Limb (tissue), 2 donors: ENCODE results near the gene ZNF839.
A peak's percentile ranks its signal among the peaks of the same experiment; 100 is the strongest.
"Not testable (repeated sequence)": the region's sequence is repeated elsewhere in the genome, so short reads cannot be mapped to it uniquely, and the experiment has no call there.

Source experiments
- DNase-seq, 2 donors: peaks; one replicate each; pipeline ENCODE4 v3.0.0-alpha.2; 2016; ENCODE audit errors: extremely low spot score in 2 of 2

Gene ZNF839

DNA sequence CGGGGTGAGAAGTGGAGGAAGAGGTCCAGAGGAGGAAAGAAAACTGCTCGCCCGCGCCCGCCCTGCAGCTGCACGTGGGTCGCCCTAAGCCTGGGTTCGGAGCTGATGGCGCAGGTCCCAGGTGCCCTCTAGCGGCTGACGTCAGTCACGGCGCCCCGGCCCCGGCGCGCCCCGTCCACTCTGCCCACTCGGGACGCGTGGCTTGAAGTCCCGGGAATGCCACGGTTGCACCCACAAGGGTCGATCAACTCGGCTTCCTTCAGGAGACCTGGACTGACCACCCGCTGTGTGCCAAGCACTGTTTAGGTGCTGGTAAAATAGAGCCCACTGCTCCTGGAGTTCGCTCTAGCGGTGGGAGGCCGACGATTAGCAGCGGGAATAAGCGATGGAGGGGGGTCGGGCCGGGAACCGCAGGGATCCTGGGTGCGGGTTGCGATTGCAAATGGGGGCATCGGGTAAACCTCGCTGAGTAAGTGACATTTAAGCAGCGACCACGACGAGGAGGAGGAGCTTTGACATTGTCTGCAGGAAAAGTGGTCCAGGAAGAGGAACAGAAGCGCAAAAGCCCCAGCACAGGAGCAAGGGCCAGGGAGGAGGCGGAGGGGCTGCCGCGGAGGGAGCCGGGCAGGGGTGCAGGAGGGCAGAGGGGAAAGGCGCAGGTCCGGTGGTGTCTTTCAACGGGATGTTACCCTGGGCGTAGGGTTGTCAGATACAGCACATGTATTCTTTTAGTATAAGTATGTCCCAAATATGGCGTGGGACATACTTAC, 5.1 kb upstream of the ZNF839 start:
- DNase-seq: peak; percentile 89 to 91

- DNase-seq: no peak
These were observed 4.4 kb upstream of the ZNF839 start for GRCh38 chr14:102315121-102315520.

DNA sequence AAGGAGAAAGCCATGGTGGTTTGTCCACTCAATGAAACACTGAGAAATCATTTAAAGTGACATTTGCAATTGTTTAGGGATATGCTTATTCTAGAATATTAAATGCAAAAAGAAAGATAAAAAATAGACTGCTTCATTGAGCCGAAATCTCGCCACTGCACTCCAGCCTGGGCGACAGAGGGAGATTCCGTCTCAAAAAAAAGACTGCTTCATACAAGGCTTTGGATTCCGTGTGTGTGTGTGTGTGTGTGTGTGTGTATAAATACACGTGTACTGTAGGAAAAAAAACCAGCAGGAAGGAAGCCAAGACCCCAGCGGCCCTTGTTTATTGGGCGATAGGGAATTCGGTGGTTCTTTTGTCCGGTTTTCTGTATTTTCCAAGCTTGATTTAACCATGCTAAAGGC, 3.2 kb upstream of the ZNF839 start:
- peak in 1 of 2 donors; percentile 84 for DNase-seq

GRCh38 chr14:102316743-102317563, 2.6 kb upstream of the ZNF839 start:
- DNase-seq: peak; percentile 89 to 98

GRCh38 chr14:102317564-102318248, 1.8 kb upstream of the ZNF839 start:
- DNase-seq: peak; percentile 20 to 41

GRCh38 chr14:102318781-102319276, 717 bp upstream of the ZNF839 start:
- DNase-seq: peak in 1 of 2 donors; percentile 38

GRCh38 chr14:102320033-102320660, 601 bp downstream of the ZNF839 start:
- DNase-seq: peak; percentile 32 to 71

GRCh38 chr14:102320671-102321455, 1.3 kb downstream of the ZNF839 start:
- DNase-seq: no peak

DNA sequence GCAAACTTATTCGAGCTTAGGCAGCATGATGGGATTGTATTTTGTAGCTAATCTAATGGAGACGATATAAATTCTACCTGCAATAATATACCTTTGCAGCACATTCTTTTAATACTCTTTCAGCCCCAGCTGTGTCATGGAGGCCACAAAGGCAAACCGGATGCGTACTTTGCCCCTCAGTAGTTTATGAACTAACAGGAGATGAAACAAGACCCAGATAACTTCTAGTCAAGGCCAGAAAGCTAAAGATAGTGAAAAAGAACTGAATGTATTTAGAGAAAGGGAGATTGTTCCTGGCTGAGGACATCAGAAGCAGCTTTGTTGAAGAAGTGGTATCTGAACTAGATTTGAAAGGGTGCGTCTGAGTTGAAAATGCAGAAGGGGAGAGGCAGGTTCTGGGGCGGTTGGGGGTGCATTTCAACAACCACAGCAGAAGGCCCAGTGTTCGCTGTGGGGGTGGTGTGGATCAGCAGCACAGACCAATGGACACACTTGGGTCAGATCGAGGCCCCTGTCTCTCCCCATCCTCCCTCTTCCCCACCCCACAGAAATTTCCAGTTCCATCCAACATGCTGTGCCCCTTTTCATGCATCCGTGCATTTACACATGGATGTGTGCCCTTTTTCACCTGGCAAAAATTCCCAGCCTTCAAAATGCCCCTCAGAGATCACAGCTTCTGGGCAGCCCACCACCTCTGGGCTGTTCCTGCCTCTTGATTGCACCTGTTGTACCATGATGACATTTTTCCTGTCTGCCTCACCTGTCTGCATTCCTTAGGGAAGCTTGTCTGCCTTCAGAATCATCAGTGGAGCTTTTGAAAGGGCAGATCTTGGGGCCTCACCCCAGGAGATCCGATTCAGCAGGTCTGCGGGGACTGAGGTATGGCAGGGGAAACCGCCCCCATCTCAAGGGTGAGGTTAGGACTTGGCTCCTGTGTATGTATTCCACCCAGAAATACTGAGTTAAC, 2.2 kb downstream of the ZNF839 start:
- DNase-seq: no peak

- DNase-seq: no peak
These were observed 3.6 kb downstream of the ZNF839 start for GRCh38 chr14:102323102-102323501.

DNA sequence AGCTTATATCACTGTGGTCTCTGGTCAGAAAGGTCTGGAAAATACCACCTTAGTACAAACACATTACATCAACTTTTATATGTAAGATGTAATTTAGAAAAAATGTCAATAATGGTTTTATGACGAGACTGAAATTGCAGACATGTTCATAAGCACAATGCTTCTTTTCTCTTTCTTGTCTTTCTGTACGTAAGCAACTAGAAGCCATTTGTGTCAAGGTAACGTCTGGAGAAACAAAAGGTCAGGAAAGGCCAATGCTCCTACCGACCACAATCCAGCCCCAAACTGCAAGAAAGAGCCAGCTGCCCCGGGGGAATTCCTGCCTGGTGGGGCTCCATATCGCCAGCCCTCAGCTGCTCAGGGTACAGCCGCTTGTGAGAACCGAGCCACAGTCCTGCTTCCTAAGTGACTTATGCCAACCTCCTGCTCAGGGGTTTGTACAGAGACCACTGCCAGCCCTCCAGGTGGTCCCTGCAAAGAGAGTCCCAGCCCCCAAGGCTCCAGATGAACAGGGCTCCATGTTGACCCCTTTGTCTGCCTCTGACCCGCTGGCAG, 6.3 kb downstream of the ZNF839 start:
- DNase-seq: no peak

DNA sequence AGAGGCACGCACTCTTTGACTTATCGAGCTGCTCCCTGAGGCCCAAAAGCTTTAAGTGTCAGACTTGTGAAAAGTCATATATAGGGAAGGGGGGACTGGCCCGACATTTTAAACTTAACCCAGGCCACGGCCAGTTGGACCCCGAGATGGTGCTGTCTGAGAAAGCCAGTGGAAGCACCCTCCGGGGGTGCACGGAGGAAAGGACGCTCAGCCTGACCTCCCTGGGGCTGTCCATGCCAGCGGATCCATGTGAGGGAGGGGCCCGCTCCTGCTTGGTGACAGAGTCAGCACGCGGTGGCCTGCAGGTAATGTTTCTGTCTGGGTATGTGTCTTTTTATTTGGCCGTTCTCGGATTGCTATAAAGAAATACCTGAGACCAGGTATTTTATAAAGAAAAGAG, 7.0 kb downstream of the ZNF839 start:
- no peak for DNase-seq

GRCh38 chr14:102329381-102329780, 9.8 kb downstream of the ZNF839 start:
- not testable (repeated sequence) for DNase-seq

DNA sequence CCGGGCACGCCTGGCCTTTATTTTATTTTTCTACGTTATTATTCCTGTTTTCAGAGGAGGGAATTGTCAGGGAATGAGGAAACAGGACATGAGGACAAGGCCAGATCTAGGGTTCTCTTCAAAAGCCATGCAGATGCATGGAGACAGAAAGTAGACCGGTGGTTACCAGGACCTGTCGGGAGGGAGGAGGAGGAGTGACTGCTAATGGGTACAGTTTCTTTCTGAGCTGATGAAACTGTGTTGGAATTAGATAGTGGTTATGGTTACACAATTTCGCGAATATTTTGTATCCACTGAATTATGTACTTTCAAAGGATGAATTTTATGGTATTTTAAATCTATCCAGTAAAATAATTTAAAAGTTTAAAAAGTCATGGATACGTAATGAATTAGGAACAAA, 11.3 kb downstream of the ZNF839 start:
- DNase-seq: no peak

DNA sequence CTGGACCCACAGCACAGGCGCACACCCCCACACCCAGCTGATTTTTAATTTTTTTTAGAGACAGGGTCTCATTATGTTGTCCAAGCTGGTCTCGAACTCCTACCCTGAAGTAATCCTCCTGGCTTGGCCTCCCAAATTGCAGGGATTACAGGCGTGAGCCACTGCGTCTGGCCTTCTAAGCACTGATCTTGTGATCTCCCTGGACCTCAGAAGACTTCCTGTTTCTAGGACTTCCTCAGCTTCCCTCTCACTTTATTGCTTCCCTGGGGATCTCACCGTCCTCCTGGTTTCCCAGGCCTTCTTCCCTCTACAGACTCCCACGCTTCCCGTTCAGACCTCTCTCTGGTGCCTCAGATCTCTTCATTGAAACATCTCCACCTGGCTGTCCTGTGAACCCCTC, 13.8 kb downstream of the ZNF839 start:
- DNase-seq: no peak

- DNase-seq: no peak
These were observed 14.5 kb downstream of the ZNF839 start for GRCh38 chr14:102333795-102334705.

GRCh38 chr14:102335163-102335562, 15.6 kb downstream of the ZNF839 start:
- DNase-seq: no peak

DNA sequence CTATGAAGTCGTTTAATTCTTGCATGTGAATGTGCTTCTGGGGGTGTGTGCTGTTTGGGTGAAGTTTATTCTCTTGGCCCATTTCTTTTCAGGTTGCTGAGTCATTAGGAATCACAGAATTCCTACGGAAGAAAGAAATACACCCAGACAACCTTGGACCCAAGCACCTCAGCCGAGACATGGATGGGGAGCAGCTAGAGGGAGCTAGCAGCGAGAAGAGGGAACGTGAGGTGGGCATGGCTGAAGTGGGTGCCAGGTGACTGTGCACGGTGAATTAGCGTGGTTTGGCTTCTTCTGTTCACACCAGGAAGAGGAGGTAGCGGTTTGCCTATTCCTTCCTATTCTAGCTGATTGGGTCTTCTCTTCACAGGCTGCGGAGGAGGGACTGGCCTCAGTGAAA, 19.2 kb downstream of the ZNF839 start:
- no peak for DNase-seq
